ENCODE measurements around the gene UTF1. TPM values are rescaled to one million over a fixed set of nuclear protein-coding genes. Genes with fewer than 3 reads are reported as not detected.

UTF1 gene
- total RNA-seq, 2 experiments from 2014 or later, result not detected

- Histone ChIP-seq H4K20me1 (ENCODE audit: insufficient read depth, low read length) (no peaks in the 10 kb centered on the region), H3K4me3 (ENCODE audit: low read depth, low read length, poor library complexity, severe bottlenecking) (no peak overlapping the region), H3K9me3 (ENCODE audit: low read length) (0 out of 2 replicates have a peak, but pooled peaks cover under 1% of the 10 kb centered on the region), H3K36me3 (ENCODE audit: insufficient read depth, low read length) (no peaks in the 10 kb centered on the region), H3K9me2 (ENCODE audit: insufficient read depth, low read length) (no peaks in the 10 kb centered on the region), H3K79me2 (ENCODE audit: insufficient read depth, low read depth, low read length) (no peaks in the 10 kb centered on the region), H3K4me1 (ENCODE audit: insufficient read depth, low read length, poor library complexity, severe bottlenecking) (no peaks in the 10 kb centered on the region), H3K27ac (ENCODE audit: low read depth, low read length, poor library complexity, severe bottlenecking) (no peak overlapping the region), H2AFZ (ENCODE audit: low read length) (no peak overlapping the region), H3K4me2 (ENCODE audit: low read length) (no peak overlapping the region)
- ChIA-PET CTCF (ENCODE audit: unreplicated experiment) (no interaction called here), POLR2A (no interaction called here)
- TF ChIP-seq EZH2phosphoT487 (IDR thresholded peaks at IDR 0.05; ENCODE audit: borderline replicate concordance, low read depth, low read length) (no peak), CTCF (conservative IDR thresholded peaks at IDR 0.05; ENCODE audit: low read length) (no peak)
- intact Hi-C loops (cut with micrococcal nuclease; ENCODE audit: unreplicated experiment), result no loop called here
- no TSS peak for BruUV-seq (replicated peaks)
- no peak for DNase-seq (ENCODE audit: low spot score)
Measured at GRCh38 chr10:133182791-133183645, 47.0 kb upstream of the UTF1 start.

GRCh38 chr10:133183646-133184378 lies 46.2 kb upstream of the UTF1 start:
- no peaks in the 10 kb centered on the region for H3K79me2 ChIP-seq (ENCODE audit: insufficient read depth, low read depth, low read length)
- H3K4me2 ChIP-seq (ENCODE audit: low read length), result no peak overlapping the region
- H3K36me3 ChIP-seq (ENCODE audit: insufficient read depth, low read length), result no peaks in the 10 kb centered on the region
- intact Hi-C loops (cut with micrococcal nuclease; ENCODE audit: unreplicated experiment), result no loop called here
- TF ChIP-seq EZH2phosphoT487 (IDR thresholded peaks at IDR 0.05; ENCODE audit: borderline replicate concordance, low read depth, low read length), result no peak
- TF ChIP-seq CTCF (conservative IDR thresholded peaks at IDR 0.05; ENCODE audit: low read length), result no peak
- POLR2A ChIA-PET, result no interaction called here
- no peak overlapping the region for H3K27ac ChIP-seq (ENCODE audit: low read depth, low read length, poor library complexity, severe bottlenecking)
- no peaks in the 10 kb centered on the region for H4K20me1 ChIP-seq (ENCODE audit: insufficient read depth, low read length)
- BruUV-seq (replicated peaks), result no TSS peak
- H3K9me3 ChIP-seq (ENCODE audit: low read length), result no peaks in the 10 kb centered on the region
- CTCF ChIA-PET (ENCODE audit: unreplicated experiment), result no interaction called here
- H3K4me3 ChIP-seq (ENCODE audit: low read depth, low read length, poor library complexity, severe bottlenecking), result no peak overlapping the region
- H3K9me2 ChIP-seq (ENCODE audit: insufficient read depth, low read length), result no peaks in the 10 kb centered on the region
- H2AFZ ChIP-seq (ENCODE audit: low read length), result no peak overlapping the region
- no peak for DNase-seq (ENCODE audit: low spot score)
- H3K4me1 ChIP-seq (ENCODE audit: insufficient read depth, low read length, poor library complexity, severe bottlenecking), result no peaks in the 10 kb centered on the region

All from OCI-LY7 (cell line).